H9 (cell line): ENCODE data around the gene PDCL3. TPM values are rescaled to one million over a fixed set of nuclear protein-coding genes. Genes with fewer than 3 reads are reported as not detected.

Experiments used
- DNase-seq: peaks from one replicate; pipeline ENCODE4 v3.0.0-alpha.2; 2017
- H2AFZ ChIP-seq: one replicate; pipeline ENCODE4 v1.6.1; 2013; ENCODE audit warnings: mild to moderate bottlenecking, low read length, control low read depth, moderate library complexity
- H2AK5ac ChIP-seq: 2 replicates; pipeline ENCODE4 v1.6.1; 2013; ENCODE audit warnings: low read length, control low read depth, mixed read lengths; ENCODE audit not compliant: insufficient read length
- H2BK120ac ChIP-seq: one replicate; pipeline ENCODE4 v1.6.1; 2013; ENCODE audit warnings: low read depth, mild to moderate bottlenecking, low read length, control low read depth, inconsistent platforms; ENCODE audit not compliant: poor library complexity, severe bottlenecking
- H2BK12ac ChIP-seq: 2 replicates; pipeline ENCODE4 v1.6.1; 2013; ENCODE audit warnings: low read length, control low read depth, mixed read lengths, low read depth; ENCODE audit not compliant: insufficient read length
- H2BK15ac ChIP-seq: 2 replicates; pipeline ENCODE4 v1.6.1; 2013; ENCODE audit warnings: low read depth, low read length, control low read depth
- H2BK20ac ChIP-seq: one replicate; pipeline ENCODE4 v1.6.1; 2013; ENCODE audit warnings: low read depth, mild to moderate bottlenecking, low read length, control low read depth, inconsistent platforms; ENCODE audit not compliant: poor library complexity, severe bottlenecking
- H2BK5ac ChIP-seq: 2 replicates; pipeline ENCODE4 v1.6.1; 2013; ENCODE audit warnings: low read length, control low read depth, mixed read lengths; ENCODE audit not compliant: insufficient read length
- H3K14ac ChIP-seq: 2 replicates; pipeline ENCODE4 v1.6.1; 2013; ENCODE audit warnings: low read length, control low read depth; ENCODE audit not compliant: insufficient read depth
- H3K18ac ChIP-seq: 2 replicates; pipeline ENCODE4 v1.6.1; 2013; ENCODE audit warnings: low read depth, mild to moderate bottlenecking, mixed read lengths, low read length, control low read depth; ENCODE audit not compliant: insufficient read length
- H3K23ac ChIP-seq: 2 replicates; pipeline ENCODE4 v1.6.1; 2013; ENCODE audit warnings: low read length, control low read depth, mixed read lengths, low read depth; ENCODE audit not compliant: insufficient read length
- H3K23me2 ChIP-seq: 2 replicates; pipeline ENCODE4 v1.6.1; 2013; ENCODE audit warnings: low read depth, mild to moderate bottlenecking, mixed read lengths, low read length, control low read depth; ENCODE audit not compliant: insufficient read length, poor library complexity, severe bottlenecking
- H3K27ac ChIP-seq: 2 replicates; pipeline ENCODE4 v1.5.1; 2013; ENCODE audit warnings: low read length, control low read depth, mixed read lengths, low read depth; ENCODE audit not compliant: insufficient read length
- H3K27me3 ChIP-seq: 2 replicates; pipeline ENCODE4 v1.6.1; 2013; ENCODE audit warnings: low read length, control low read depth, inconsistent platforms; ENCODE audit not compliant: insufficient read depth
- H3K4ac ChIP-seq: 2 replicates; pipeline ENCODE4 v1.6.1; 2013; ENCODE audit warnings: low read depth, mild to moderate bottlenecking, control low read depth, inconsistent platforms, low read length, moderate library complexity
- H3K4me1 ChIP-seq: 2 replicates; pipeline ENCODE4 v1.6.1; 2013; ENCODE audit warnings: low read length, control low read depth, inconsistent platforms; ENCODE audit not compliant: insufficient read depth
- H3K4me2 ChIP-seq: 2 replicates; pipeline ENCODE4 v1.6.1; 2013; ENCODE audit warnings: low read length, control low read depth, mixed read lengths; ENCODE audit not compliant: insufficient read length, insufficient read depth
- H3K56ac ChIP-seq: 2 replicates; pipeline ENCODE4 v1.6.1; 2013; ENCODE audit warnings: low read depth, mild to moderate bottlenecking, mixed read lengths, low read length, control low read depth; ENCODE audit not compliant: insufficient read length
- H3K79me1 ChIP-seq: 2 replicates; pipeline ENCODE4 v1.6.1; 2013; ENCODE audit warnings: low read depth, mild to moderate bottlenecking, moderate library complexity, low read length, control low read depth, inconsistent platforms; ENCODE audit not compliant: insufficient read depth, poor library complexity, severe bottlenecking
- H3K79me2 ChIP-seq: 2 replicates; pipeline ENCODE4 v1.6.1; 2013; ENCODE audit warnings: low read length, control low read depth, inconsistent platforms; ENCODE audit not compliant: insufficient read depth
- H3K9ac ChIP-seq: 2 replicates; pipeline ENCODE4 v1.6.1; 2013; ENCODE audit warnings: low read length, control low read depth, mixed read lengths; ENCODE audit not compliant: insufficient read length; ENCODE audit errors: extremely low read depth
- H3K9me3 ChIP-seq: one replicate; pipeline ENCODE4 v1.6.1; 2013; ENCODE audit warnings: low read depth, low read length, inconsistent platforms; ENCODE audit not compliant: control insufficient read depth
- H3T11ph ChIP-seq: one replicate; pipeline ENCODE4 v1.6.1; 2013; ENCODE audit warnings: mild to moderate bottlenecking, low read length, control low read depth, inconsistent platforms
- H4K20me1 ChIP-seq: one replicate; pipeline ENCODE4 v1.6.1; 2013; ENCODE audit not compliant: control insufficient read depth, insufficient read length, insufficient read depth
- H4K5ac ChIP-seq: 2 replicates; pipeline ENCODE4 v1.6.1; 2013; ENCODE audit warnings: low read depth, mild to moderate bottlenecking, mixed read lengths, low read length, control low read depth; ENCODE audit not compliant: insufficient read length
- H4K8ac ChIP-seq: replicated peaks from 2 replicates; pipeline ENCODE4 v1.6.1; 2013; ENCODE audit warnings: low read length, control low read depth, mixed read lengths, low read depth; ENCODE audit not compliant: insufficient read length
- H4K91ac ChIP-seq: 2 replicates; pipeline ENCODE4 v1.6.1; 2013; ENCODE audit warnings: low read depth, mild to moderate bottlenecking, moderate library complexity, mixed read lengths, low read length, control low read depth; ENCODE audit not compliant: insufficient read length
- H3K27ac Mint-ChIP-seq, 3 experiments: 2 replicates in 2 of 3; 3 replicates in 1 of 3; pipeline ENCODE4 v1.8.0; 2020 to 2021; ENCODE audit warnings: mixed read lengths in 3 of 3, mild to moderate bottlenecking in 1 of 3, moderate library complexity in 1 of 3
- H3K27me3 Mint-ChIP-seq: 2 replicates; pipeline ENCODE4 v1.8.0; 2021; ENCODE audit warnings: low read depth, mild to moderate bottlenecking, moderate library complexity, mixed read lengths
- H3K36me3 Mint-ChIP-seq, 3 experiments: 2 replicates in 2 of 3; 3 replicates in 1 of 3; pipeline ENCODE4 v1.8.0; 2020 to 2021; ENCODE audit warnings: low read depth in 3 of 3, mixed read lengths in 3 of 3; ENCODE audit not compliant: insufficient read depth in 1 of 3
- H3K4me1 Mint-ChIP-seq, 2 experiments: 2 replicates each; pipeline ENCODE4 v1.8.0; 2020; ENCODE audit warnings: mixed read lengths in 2 of 2
- H3K4me3 Mint-ChIP-seq, 2 experiments: 2 replicates in 1 of 2; 3 replicates in 1 of 2; pipeline ENCODE4 v1.8.0; 2020 to 2021; ENCODE audit warnings: mild to moderate bottlenecking in 2 of 2, mixed read lengths in 2 of 2, moderate library complexity in 1 of 2
- H3K9me3 Mint-ChIP-seq, 2 experiments: 2 replicates in 1 of 2; 3 replicates in 1 of 2; pipeline ENCODE4 v1.8.0; 2020; ENCODE audit warnings: mild to moderate bottlenecking in 2 of 2, mixed read lengths in 2 of 2, moderate library complexity in 1 of 2
- WGBS: extraction: QIAGEN DNeasy Blood & Tissue Kit; methylation state at CpG from one replicate; pipeline ENCODE4 v1.1.7; 2013; ENCODE audit warnings: missing lambda C conversion rate, low lambda C conversion rate, mixed read lengths; ENCODE audit not compliant: insufficient read length; ENCODE audit errors: extremely low coverage; 5-methylcytosine and 5-hydroxymethylcytosine counted together
- total RNA-seq: library from RNA; stranded (reverse); gene quantifications from 2 replicates; pipeline ENCODE4 v1.2.1, GENCODE V29; 2021
- TF ChIP-seq, protein P1 (sequence below): fragments of 200-600 bp; sonication (generic); conservative IDR thresholded peaks from 3 replicates; pipeline ENCODE4 v1.8.0; 2021; ENCODE audit warnings: antibody characterized with exemption, mild to moderate bottlenecking

The PDCL3 gene
- total RNA-seq, 1 experiment from 2014 or later = 39.4 TPM

DNA sequence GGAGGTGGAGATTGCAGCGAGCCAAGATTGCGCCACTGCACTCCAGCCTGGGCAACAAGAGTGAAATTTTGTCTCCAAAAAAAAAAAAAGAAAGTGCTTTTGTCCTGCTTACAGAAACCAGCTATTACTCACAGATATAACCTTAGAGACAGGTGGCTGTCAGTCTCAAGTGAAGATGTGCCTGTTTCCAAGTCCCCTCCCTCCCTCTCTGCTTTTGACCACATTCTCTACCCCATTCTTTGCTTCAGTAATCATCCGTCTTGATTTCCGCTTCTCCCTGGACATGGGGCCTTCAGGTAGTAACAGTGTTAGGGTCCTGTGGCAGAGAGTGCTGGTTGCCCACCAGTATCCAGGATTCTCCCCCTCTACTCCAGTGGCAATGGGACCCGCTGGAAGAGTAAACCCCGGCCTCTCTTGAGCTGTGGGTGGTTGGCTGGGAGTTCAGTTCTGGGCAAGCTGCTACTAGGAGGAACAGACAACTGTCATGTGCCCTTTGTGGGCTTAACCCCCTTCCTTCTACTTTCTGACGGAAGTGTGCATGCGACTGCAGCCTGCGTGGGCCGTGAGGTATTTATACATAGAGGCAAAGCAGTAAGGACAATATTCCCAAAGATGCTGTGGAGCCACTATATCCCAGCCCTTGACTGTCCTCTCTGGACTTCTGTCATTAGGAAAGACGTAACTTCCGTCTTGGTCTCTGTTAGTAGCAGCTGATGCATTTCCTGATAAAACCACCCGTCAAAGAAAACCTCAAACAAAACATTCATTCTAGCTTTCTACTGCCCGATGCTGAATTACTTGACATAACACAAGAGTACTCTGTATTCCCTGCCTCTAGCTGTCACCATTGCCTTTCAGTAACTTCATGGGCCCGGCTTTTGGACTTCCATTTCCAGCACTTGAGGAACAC, 17.8 kb downstream of the PDCL3 start:
- no peak for DNase-seq
- Histone ChIP-seq H3K4me1 (no peaks in the 10 kb centered on the region), H3K27me3 (no peaks in the 10 kb centered on the region), H2AK5ac (no peak overlapping the region), H3K27ac (no peak overlapping the region), H3K23me2 (no peaks in the 10 kb centered on the region), H2BK120ac (no peak overlapping the region), H3K79me1 (no peaks in the 10 kb centered on the region), H3K4ac (no peak overlapping the region), H4K20me1 (no peaks in the 10 kb centered on the region), H3K14ac (no peak overlapping the region), H3K79me2 (no peaks in the 10 kb centered on the region), H2BK20ac (no peak overlapping the region), H3K9me3 (no peaks in the 10 kb centered on the region), H3K23ac (no peak overlapping the region), H4K5ac (no peak overlapping the region), H3K18ac (no peak overlapping the region), H4K91ac (no peak overlapping the region), H2BK15ac (no peak overlapping the region), H3K9ac (no peak overlapping the region), H2AFZ (no peak overlapping the region), H3K4me2 (no peak overlapping the region), H4K8ac (no peak overlapping the region), H3K56ac (no peak overlapping the region), H3T11ph (no peak overlapping the region), H2BK5ac (no peak overlapping the region), H2BK12ac (no peak overlapping the region)
- Mint-ChIP-seq H3K4me1 (no peaks in the 10 kb centered on the region), H3K27ac (no peak overlapping the region), H3K4me3 (no peak overlapping the region), H3K27me3 (no peaks in the 10 kb centered on the region; the same call in 1 of the 2 replicates), H3K9me3 (no peaks in the 10 kb centered on the region; a peak in 1 of 5 replicates), H3K36me3 (peaks cover 2 to 13% (median 5%) of the 10 kb centered on the region in 3 experiments; a peak in 5 of 7 replicates)
- WGBS = no CpG with 5 or more reads among the region's 15 CpGs
- TF ChIP-seq, protein P1, sequence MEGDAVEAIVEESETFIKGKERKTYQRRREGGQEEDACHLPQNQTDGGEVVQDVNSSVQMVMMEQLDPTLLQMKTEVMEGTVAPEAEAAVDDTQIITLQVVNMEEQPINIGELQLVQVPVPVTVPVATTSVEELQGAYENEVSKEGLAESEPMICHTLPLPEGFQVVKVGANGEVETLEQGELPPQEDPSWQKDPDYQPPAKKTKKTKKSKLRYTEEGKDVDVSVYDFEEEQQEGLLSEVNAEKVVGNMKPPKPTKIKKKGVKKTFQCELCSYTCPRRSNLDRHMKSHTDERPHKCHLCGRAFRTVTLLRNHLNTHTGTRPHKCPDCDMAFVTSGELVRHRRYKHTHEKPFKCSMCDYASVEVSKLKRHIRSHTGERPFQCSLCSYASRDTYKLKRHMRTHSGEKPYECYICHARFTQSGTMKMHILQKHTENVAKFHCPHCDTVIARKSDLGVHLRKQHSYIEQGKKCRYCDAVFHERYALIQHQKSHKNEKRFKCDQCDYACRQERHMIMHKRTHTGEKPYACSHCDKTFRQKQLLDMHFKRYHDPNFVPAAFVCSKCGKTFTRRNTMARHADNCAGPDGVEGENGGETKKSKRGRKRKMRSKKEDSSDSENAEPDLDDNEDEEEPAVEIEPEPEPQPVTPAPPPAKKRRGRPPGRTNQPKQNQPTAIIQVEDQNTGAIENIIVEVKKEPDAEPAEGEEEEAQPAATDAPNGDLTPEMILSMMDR = no peak
